ENCODE data around the gene AQP1. TPM values are rescaled to one million over a fixed set of nuclear protein-coding genes. Genes with fewer than 3 reads are reported as not detected.

The AQP1 gene
- polyA plus RNA-seq, 2 of the 4 experiments (the other 2 are of a cell fraction), result 0.49 to 0.58 TPM

DNA sequence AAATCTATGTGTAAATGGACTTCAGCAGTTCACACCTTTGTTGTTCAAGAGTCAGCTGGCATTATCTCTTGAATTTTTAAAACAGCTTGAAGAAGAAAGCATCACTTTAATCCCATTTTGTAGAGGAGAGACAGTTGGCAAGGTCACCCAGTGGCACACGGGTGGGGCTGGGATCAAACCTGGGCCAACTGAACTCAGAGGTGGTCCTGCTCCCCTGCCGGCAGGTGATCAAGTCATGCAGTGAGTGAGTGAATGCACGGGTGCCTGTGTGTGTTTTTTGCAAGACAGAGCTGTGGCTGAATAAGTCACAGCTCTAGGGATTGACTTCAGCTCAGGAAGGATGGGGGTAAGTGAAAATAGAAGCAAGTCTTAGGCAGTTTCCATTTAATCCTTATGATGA is 61.6 kb downstream of the AQP1 start:
- 53% methylated on average over 3 of the region's 3 CpGs for WGBS (ENCODE audit: missing lambda C conversion rate)
- CTCF ChIA-PET, result interaction anchor here (0.9 to 5.2 kb wide), 11 partner anchors 9 to 174 kb away, joined by 3 to 46 read pairs (median 6); partner anchors contain the start of gene GHRHR
- POLR2A ChIA-PET, result no interaction called here

DNA sequence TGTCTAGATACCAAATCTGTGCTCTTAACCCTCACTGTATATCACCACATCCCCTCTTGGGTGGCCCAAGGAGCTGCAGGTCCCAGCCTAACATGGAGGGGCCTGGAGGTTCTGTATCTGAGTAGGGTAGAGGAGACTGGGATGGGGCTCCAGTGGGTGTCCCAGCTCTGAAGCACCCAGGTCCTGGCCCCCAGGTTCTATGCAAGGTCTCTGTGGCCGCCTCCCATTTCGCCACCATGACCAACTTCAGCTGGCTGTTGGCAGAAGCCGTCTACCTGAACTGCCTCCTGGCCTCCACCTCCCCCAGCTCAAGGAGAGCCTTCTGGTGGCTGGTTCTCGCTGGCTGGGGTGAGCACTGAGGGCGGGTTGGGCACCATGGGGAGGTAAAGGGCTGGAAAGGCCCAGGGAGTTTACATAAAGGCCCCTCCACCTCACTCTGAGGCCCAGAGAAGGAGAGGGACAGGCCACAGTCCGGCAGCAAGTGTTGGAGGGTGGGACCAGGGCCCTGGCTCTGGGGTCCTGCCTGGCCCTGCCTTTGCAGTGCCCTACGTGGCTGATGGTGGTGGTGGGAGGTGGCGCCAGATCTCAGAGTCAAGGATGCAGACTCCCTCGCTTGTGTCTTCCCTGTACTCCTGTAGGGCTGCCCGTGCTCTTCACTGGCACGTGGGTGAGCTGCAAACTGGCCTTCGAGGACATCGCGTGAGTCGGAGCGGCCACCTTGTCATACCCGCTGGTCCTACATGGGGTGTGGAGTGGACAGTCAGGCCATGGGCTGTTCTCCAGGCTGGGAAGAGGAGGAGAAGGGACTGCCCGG is 62.3 kb downstream of the AQP1 start:
- CTCF ChIA-PET, result interaction anchor here (0.6 to 5.2 kb wide), 16 partner anchors 9 to 938 kb away, joined by 3 to 46 read pairs (median 5); partner anchors contain the start of gene GHRHR

More for the DNA sequence above, 61.6 kb downstream of the AQP1 start:
- no peak overlapping the region for H3K27ac ChIP-seq
- DNase-seq (ENCODE audit: low read depth in 1 of 2, low spot score in 1 of 2), result no peak
- no peak overlapping the region for H3K4me3 ChIP-seq
- no peak for FAIRE-seq
- TF ChIP-seq ZSCAN20 (CRISPR knock-in tag; IDR thresholded peaks at IDR 0.05) (no peak), MAZ (IDR thresholded peaks at IDR 0.05; ENCODE audit: borderline replicate concordance, low read depth, low read length) (no peak), CHD2 (IDR thresholded peaks at IDR 0.05; ENCODE audit: low read length, partially characterized antibody) (no peak), CEBPB (IDR thresholded peaks at IDR 0.05) (no peak), POLR2A (IDR thresholded peaks at IDR 0.05; ENCODE audit: low read length) (no peak), CBX8 (IDR thresholded peaks at IDR 0.05) (no peak), E2F6 (IDR thresholded peaks at IDR 0.05; ENCODE audit: borderline replicate concordance, low read depth) (no peak), EHF (CRISPR knock-in tag; IDR thresholded peaks at IDR 0.05) (no peak), FOXS1 (CRISPR knock-in tag; IDR thresholded peaks at IDR 0.05) (no peak), HOXB13 (CRISPR knock-in tag; IDR thresholded peaks at IDR 0.05; ENCODE audit: low read depth) (no peak), FOSB (CRISPR knock-in tag; IDR thresholded peaks at IDR 0.05) (no peak), NR3C1 (IDR thresholded peaks at IDR 0.05) (no peak), TFCP2L1 (CRISPR knock-in tag; IDR thresholded peaks at IDR 0.05) (no peak), PHF8 (IDR thresholded peaks at IDR 0.05; ENCODE audit: borderline replicate concordance, low read depth) (no peak), SMC3 (IDR thresholded peaks at IDR 0.05) (no peak), JUNB (IDR thresholded peaks at IDR 0.05) (no peak), BHLHE40 (IDR thresholded peaks at IDR 0.05; ENCODE audit: low read depth, low read length) (no peak)
- TF ChIP-seq, protein P1, sequence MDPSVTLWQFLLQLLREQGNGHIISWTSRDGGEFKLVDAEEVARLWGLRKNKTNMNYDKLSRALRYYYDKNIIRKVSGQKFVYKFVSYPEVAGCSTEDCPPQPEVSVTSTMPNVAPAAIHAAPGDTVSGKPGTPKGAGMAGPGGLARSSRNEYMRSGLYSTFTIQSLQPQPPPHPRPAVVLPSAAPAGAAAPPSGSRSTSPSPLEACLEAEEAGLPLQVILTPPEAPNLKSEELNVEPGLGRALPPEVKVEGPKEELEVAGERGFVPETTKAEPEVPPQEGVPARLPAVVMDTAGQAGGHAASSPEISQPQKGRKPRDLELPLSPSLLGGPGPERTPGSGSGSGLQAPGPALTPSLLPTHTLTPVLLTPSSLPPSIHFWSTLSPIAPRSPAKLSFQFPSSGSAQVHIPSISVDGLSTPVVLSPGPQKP (IDR thresholded peaks at IDR 0.05; ENCODE audit: low read depth, low read length), result no peak
- ATAC-seq, result no peak
- H3K4me2 ChIP-seq, result no peak overlapping the region
- H3K9me3 ChIP-seq, result no peaks in the 10 kb centered on the region
- H3K4me1 ChIP-seq, result 0 out of 3 replicates have a peak, but pooled peaks cover 5% of the 10 kb centered on the region

More for the DNA sequence above, 62.3 kb downstream of the AQP1 start:
- TF ChIP-seq GATA3 (IDR thresholded peaks at IDR 0.05; ENCODE audit: borderline replicate concordance) (no peak), RFX5 (IDR thresholded peaks at IDR 0.05) (no peak), BHLHE40 (IDR thresholded peaks at IDR 0.05; ENCODE audit: low read depth, low read length) (no peak), NR3C1 (IDR thresholded peaks at IDR 0.05) (no peak), CHD4 (IDR thresholded peaks at IDR 0.05; ENCODE audit: borderline replicate concordance) (no peak), HDAC2 (IDR thresholded peaks at IDR 0.05) (no peak), EHF (CRISPR knock-in tag; IDR thresholded peaks at IDR 0.05) (no peak), ZFP36 (IDR thresholded peaks at IDR 0.05; ENCODE audit: borderline replicate concordance, partially characterized antibody) (no peak), CEBPB (IDR thresholded peaks at IDR 0.05) (no peak), POLR2AphosphoS2 (conservative IDR thresholded peaks at IDR 0.05; ENCODE audit: low read length) (no peak)
- TF ChIP-seq, protein P2, sequence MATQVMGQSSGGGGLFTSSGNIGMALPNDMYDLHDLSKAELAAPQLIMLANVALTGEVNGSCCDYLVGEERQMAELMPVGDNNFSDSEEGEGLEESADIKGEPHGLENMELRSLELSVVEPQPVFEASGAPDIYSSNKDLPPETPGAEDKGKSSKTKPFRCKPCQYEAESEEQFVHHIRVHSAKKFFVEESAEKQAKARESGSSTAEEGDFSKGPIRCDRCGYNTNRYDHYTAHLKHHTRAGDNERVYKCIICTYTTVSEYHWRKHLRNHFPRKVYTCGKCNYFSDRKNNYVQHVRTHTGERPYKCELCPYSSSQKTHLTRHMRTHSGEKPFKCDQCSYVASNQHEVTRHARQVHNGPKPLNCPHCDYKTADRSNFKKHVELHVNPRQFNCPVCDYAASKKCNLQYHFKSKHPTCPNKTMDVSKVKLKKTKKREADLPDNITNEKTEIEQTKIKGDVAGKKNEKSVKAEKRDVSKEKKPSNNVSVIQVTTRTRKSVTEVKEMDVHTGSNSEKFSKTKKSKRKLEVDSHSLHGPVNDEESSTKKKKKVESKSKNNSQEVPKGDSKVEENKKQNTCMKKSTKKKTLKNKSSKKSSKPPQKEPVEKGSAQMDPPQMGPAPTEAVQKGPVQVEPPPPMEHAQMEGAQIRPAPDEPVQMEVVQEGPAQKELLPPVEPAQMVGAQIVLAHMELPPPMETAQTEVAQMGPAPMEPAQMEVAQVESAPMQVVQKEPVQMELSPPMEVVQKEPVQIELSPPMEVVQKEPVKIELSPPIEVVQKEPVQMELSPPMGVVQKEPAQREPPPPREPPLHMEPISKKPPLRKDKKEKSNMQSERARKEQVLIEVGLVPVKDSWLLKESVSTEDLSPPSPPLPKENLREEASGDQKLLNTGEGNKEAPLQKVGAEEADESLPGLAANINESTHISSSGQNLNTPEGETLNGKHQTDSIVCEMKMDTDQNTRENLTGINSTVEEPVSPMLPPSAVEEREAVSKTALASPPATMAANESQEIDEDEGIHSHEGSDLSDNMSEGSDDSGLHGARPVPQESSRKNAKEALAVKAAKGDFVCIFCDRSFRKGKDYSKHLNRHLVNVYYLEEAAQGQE (IDR thresholded peaks at IDR 0.05), result no peak
- TF ChIP-seq, protein P3, sequence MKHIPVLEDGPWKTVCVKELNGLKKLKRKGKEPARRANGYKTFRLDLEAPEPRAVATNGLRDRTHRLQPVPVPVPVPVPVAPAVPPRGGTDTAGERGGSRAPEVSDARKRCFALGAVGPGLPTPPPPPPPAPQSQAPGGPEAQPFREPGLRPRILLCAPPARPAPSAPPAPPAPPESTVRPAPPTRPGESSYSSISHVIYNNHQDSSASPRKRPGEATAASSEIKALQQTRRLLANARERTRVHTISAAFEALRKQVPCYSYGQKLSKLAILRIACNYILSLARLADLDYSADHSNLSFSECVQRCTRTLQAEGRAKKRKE (CRISPR knock-in tag; IDR thresholded peaks at IDR 0.05; ENCODE audit: low read depth), result no peak
- TF ChIP-seq, protein P4, sequence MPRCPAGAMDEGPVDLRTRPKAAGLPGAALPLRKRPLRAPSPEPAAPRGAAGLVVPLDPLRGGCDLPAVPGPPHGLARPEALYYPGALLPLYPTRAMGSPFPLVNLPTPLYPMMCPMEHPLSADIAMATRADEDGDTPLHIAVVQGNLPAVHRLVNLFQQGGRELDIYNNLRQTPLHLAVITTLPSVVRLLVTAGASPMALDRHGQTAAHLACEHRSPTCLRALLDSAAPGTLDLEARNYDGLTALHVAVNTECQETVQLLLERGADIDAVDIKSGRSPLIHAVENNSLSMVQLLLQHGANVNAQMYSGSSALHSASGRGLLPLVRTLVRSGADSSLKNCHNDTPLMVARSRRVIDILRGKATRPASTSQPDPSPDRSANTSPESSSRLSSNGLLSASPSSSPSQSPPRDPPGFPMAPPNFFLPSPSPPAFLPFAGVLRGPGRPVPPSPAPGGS (IDR thresholded peaks at IDR 0.05), result no peak
- TF ChIP-seq, protein P5, sequence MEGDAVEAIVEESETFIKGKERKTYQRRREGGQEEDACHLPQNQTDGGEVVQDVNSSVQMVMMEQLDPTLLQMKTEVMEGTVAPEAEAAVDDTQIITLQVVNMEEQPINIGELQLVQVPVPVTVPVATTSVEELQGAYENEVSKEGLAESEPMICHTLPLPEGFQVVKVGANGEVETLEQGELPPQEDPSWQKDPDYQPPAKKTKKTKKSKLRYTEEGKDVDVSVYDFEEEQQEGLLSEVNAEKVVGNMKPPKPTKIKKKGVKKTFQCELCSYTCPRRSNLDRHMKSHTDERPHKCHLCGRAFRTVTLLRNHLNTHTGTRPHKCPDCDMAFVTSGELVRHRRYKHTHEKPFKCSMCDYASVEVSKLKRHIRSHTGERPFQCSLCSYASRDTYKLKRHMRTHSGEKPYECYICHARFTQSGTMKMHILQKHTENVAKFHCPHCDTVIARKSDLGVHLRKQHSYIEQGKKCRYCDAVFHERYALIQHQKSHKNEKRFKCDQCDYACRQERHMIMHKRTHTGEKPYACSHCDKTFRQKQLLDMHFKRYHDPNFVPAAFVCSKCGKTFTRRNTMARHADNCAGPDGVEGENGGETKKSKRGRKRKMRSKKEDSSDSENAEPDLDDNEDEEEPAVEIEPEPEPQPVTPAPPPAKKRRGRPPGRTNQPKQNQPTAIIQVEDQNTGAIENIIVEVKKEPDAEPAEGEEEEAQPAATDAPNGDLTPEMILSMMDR (IDR thresholded peaks at IDR 0.05), result no peak
- FAIRE-seq (no peak), ATAC-seq (no peak), DNase-seq (ENCODE audit: low read depth in 1 of 2, low spot score in 1 of 2) (no peak)
- 92% methylated on average over 14 of the region's 18 CpGs for WGBS (ENCODE audit: missing lambda C conversion rate)
- H3K4me3 ChIP-seq, result no peak overlapping the region
- H3K9me3 ChIP-seq, result no peaks in the 10 kb centered on the region
- 0 out of 3 replicates have a peak, but pooled peaks cover 5% of the 10 kb centered on the region for H3K4me1 ChIP-seq
- peak overlapping the region in 1 of 2 experiments; percentile 39; a peak in 1 of 6 replicates for H3K27ac ChIP-seq
- H3K4me2 ChIP-seq, result no peak overlapping the region
- POLR2A ChIA-PET, result no interaction called here

Measured in A549 (cell line).